GM19372 (cell line): ENCODE measurements around the gene CDC26.
"Not testable (repeated sequence)": the region's sequence is repeated elsewhere in the genome, so short reads cannot be mapped to it uniquely, and the experiment has no call there.

Experiments
- ATAC-seq: cut with Tn5 transposase; IDR thresholded peaks from one replicate; pipeline ENCODE4 v1.9.1; 2021; ENCODE audit warnings: mild to moderate bottlenecking, low read depth, moderate library complexity; ENCODE audit not compliant: unreplicated experiment

CDC26 gene

DNA sequence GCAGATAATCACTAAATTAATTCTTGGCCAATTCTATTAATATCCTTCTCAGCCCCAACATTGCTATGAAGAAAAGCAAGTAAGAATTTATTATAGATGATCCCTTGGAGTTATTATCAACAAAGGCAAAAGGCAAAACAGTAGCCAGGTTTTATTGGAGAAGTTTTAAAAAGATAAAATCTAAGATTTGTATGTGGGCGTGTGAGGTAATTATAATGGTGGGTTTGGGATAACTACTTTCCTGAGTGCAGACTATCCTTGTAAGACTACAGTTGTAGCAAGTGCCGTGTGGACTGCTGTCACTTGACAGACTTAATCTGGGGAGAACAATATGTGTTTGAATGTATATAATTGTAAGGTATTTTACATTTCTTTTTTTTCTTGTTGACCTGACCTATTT lies 30.8 kb downstream of the CDC26 start:
- ATAC-seq, result no peak

DNA sequence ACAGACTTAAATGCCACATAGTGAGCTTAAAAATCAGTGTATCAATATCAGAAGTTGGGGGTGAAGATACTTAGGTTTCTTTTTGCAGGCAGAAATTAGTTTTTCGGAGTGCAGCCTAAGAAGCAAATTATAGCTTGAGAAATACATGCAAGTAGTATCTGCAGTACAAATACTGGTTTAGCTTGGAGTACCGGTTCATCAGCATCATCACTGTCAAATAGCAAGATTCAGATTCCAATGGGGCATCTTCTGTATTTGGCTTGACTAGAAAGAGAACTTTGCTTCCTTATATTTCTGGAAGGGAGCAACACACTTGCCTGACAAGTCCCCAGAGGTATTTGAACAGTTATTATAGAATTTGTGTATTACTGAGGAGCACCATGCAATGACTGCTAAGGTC lies 34.2 kb downstream of the CDC26 start:
- ATAC-seq, result no peak

DNA sequence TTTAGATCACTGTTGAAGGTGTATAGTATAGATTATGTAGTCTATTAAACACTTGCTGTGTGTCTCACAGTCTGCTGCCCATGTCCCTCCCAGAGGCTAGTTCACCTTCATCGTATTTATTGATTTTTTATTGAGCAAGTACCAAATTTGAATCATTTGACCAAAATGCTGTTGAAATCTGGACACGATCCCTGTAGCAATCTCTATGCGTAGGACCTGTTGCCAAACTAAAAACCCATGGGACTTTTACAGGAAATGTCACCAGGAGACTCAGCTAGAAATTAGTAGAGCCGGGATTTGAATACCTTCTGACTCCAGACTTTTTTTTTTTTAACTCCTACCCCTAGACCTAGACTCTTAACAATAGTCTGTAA lies 36.5 kb downstream of the CDC26 start:
- ATAC-seq, result no peak

DNA sequence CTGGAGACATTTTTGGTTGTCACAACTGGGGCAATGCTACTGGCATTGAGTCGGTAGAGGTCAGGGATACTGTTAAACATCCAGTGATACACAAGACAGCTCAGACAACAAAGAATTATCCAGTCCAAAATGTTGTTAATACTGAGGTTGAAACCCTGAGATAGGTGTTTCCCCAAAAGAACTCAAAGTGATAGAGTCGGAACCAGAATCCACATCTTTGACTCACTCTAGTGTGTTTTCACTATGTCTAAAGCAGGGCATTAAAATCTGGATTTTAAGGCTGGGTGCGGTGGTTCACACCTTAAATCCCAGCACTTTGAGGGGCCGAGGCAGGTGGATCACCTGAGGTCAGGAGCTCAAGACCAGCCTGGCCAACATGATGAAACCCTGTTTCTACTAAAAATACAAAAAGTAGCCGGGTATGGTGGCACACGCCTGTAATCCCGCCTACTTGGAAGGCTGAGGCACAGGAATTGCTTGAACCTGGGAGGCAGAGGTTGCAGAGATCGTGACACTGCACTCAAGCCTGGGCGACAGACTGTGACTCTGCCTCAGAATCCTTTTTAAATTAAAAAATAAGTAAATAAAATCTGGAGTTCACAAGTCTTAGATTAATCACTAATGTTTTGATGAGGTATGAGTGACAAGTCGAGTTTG lies 37.0 kb downstream of the CDC26 start:
- no peak for ATAC-seq

DNA sequence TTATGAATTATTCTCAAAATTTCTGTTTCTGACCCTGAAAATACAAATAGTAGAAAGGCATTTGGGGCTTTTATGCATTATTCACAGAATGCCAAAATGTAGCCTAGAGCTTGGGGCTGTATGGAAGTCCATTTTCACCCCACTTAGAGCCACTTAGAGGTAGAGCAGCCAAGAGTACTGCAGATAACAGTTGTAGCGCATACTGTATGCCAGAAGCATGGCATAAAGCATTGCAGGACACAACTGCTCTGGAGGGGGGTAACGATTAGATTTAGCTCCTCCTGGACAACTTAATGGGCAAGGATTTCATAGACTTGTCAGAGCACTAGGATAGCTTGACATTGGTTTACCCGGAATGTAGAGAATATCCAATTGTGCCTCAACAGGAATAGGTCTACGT lies 38.3 kb downstream of the CDC26 start:
- no peak for ATAC-seq

DNA sequence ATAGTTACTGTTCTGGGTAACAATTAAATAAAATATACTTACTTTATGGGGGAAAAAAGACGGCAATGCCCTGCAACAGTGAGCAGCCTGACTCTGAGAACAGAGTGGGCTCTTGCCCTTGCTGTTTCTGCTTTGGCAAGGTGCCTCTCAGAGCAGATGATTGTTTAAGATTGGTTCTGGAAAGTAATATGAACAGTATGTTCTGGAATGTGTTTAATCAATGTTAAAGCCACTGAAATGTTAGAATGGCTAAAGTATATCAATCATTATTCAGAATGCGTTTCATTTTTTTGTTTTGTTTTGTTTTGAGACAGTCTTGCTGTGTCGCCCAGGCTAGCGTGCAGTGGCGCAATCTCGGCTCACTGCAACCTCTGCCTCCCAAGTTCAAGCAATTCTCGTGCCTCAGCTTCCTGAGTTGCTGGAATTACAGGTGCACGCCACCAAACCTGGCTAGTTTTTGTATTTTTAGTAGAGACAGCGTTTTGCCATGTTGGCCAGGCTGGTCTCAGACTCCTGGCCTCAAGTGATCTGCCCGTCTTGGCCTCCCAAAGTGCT lies 39.6 kb downstream of the CDC26 start:
- ATAC-seq, result not testable (repeated sequence)

DNA sequence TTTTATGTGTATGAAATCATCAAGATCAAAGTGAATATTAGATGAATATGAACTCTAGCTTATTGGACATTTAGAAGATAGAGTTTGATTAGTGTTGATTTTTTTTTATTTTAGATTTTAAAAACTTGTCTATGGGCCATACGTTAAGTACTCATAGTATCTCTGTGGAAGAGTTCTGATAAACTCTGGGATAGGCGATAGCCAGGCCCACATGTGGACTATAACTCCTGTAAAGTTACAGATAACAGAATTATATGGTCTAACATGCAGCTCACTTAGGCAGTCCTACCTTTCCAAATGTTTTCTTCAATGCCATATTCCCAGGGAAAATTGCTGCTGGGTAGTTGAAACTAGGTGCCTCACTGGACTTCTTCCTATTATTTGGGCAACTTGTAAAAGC lies 43.7 kb downstream of the CDC26 start:
- ATAC-seq, result no peak

DNA sequence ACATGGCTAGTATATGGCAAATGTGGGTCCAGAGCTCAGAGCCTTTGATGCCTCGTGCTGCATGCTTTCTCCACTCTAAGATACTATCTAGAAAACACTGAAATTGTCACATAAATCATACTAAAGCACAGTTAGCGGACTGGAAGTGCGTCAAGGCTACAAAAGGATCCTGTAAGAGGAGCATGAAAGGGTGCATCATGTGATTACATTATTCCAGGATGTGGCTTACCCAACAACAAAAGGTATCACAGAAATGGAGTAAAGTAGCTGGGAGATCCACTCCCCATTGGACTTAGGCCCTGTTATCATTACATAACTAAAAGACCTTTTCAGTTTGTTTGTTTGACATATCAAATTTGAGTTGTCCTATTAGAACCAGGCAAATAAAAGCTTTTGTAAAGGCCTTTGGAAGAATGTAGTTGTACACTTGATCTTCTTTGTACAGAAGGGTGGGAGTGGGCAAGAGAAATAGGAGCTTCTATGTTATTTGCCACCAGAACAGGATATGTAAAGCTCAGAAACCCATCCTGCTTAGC lies 47.2 kb downstream of the CDC26 start:
- ATAC-seq, result no peak

DNA sequence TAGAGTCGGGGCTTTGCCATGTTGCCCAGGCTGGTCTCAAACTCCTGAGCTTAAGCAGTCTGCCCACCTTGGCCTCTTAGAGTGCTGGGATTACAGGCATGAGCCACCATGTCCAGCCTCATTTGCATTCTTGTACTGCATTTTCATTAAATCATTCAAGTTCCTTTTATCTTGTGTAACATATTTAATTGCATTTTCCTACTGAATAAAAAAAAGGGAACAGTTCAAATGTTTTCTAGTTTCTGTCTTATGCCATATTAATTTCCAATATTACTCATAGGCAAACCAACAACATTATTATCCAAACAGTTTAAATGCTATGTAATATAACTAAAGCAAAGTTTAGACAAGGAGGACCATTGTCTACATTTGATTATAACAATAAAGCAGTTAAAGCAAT lies 47.9 kb downstream of the CDC26 start:
- no peak for ATAC-seq

DNA sequence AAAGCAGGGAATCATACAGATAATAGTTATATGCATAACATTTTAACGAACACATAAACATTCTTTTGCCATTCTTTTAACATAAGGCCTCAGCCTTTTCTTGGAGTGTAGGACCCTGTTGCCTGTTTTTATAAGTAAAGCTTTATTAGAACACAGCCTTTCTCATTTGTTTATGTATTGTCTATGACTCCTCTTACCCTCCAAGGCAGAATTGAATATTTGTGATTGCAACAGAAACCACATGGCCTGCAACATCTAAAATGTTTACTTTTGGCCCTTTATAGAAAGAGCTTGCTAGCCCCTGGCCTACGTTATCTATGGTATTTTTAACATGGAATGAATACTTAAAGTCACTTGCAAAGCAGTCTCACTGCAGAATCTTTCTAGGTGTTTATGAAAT lies 51.4 kb downstream of the CDC26 start:
- no peak for ATAC-seq

DNA sequence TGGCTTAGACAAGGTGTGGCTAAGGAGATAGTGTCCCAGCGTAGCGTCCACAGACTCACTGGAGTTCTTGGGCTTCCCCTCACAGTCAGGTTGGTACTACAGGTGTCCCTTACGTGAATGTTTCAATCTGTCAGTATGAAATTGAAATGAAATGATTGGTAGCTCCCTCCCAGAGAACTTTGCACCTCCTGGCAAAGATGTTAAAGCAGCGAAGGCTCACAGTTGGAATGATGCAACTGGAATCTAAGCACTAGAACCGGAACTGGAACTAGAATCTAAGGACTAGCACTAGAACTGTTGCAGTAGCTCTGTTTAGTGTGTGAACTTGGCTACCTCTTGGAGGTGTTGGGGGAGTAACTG lies 52.9 kb downstream of the CDC26 start:
- no peak for ATAC-seq

DNA sequence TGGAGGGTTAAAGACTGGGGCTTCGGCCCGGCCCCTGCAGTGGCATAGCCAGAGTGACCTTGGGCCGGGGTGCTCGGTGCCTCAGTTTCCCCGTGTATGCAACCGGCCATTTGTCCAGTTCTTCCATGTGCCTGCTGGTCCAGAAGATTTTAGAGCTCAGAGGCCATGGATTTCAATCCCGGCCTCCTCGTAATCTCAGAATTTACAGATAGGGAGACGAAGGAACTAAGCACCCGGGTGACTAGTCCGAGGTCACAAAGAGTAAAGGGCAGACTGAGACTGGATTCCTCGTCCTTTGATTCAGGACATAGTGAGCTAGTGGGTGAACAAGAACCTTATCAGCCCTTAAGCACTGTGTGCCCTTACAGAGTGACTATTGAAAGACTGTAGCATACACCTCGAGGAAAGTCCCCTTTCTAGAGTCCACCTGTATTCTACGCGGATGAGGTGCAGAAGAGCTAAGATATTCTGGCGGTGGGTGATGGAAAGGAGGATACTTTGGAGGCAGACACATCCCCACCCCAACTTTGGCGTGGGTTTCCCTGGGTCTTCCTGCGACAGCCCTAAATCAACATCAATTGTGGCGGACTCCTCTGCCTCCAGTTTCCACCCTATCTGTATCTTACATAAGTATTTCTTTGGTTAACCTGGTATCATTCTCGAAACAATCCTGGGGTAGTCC lies 53.4 kb downstream of the CDC26 start:
- ATAC-seq, result no peak

DNA sequence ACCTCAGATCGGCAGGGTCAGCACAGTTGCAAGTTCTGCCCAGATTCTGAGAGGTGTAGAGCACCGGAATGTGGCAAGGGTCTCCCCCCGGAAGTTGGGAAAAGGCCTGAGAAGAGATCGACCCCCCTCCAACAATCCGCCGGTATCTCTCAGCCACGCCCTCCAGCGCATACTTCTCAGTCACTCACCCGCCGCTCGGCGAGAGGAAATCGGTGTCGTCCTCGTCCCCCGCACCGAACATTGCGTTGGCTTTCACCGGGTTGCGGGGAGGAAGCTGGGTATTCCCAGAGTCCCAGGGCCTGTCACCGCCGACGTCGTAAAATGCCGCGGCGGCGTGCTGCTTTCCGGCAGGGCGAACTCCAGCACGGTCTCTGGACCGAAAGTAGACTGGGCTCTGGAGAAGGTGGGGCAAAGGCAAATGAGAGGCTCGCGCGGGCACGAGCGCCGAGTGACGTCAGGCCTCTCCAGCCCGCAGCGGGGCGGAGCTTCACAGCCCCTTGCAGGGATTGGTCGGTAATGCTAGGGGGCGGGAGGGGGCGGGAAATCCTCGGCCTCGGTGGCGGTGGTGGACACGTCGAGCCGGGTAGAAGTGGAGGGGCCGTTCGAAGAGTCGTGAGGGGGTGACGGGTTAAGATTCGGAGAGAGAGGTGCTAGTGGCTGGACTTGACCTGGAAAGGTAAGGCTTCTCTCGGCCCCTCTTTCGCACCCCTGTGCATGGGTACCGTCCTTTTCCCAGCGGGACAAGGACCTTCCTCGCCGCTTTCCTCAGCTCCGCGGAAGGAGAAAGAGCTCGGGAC lies 54.2 kb downstream of the CDC26 start, which contains the start of the genes FKBP15 and SLC31A1:
Gene FKBP15, minus strand, starts transcription at position 275 of the 797 bp plus-strand sequence. Its CDS starts 34 bp downstream, at position 241.
Gene SLC31A1, plus strand, starts transcription at position 542 of the 797 bp plus-strand sequence. CDS start 34,605 bp downstream, outside the sequence.
- ATAC-seq, result peak; percentile 87

DNA sequence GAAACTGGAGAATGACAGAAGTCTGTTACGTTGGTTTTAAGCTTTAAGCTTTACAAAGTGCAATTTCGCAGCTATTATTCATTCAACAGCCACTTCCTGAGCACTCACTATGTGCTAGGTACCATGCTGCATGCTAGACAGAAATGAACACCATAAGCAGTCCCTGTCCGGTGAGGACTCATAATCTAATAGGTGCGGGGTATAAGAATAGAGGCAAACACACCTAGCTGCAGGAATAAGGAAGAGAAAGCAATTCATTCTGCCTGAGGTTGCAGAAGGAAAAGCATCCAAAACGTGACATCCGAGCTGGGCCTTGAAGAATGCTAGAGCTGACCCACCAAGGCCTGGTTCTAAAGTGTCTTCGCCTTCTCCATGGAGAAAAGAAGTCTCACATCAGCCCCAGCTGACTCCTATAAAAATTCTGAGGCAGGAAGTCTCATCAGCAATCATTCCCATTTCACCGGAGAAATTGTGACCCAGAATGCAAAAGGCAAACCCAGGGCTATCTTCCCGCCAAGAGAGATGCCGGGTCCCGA lies 54.8 kb downstream of the CDC26 start:
- no peak for ATAC-seq

DNA sequence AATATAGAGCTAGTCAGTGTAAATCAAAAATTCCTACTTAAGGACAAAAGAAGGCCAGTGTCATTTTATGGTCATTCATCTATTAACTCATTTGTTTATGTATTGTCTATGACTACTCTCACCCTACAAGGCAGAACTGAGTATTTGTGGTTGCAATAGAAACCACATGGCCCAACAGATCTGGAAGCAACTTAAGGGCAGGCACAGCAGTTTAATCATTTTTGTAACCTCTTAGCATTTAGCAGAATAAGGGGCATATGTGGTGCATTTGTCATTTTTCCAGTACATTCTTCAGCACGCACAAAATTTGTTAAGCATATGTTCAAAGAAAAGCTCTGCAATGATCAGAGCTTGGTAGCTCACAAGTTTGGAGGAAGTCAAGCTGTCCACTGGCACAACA lies 55.4 kb downstream of the CDC26 start:
- peak; percentile 43 for ATAC-seq

DNA sequence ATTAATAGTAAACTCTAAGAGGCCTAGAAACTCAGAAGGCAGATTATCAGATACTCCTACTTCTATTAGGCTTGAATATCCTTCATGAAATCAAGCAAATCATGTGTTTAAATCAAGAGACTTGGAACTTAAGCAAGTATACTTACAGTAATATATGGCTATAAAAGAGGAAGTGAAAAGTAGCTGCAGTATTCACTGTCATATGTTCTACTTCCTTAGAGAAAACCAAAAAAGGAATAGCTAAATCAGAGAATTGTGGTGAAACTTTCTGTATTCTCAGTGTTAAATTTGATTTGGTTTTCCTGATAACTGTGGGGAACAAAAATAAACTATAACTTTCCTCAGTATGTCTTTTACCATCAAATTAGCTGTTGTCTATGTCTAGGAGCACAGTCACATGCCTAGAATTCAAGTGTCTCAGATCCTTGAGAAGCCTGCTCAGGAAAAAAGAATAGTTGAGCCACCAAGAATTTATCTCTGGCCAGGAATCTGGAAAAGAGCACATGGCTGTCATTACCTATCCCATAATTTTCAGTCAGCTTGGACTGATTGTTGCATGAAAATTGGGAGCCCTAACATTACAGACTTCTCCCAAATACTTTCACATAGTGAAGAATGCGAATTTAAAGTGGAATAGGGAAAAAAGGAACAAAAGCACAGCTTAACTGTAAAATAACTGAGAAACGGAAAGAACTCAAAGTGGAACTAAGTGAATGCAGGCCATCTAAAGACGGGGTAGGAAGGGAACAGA lies 56.0 kb downstream of the CDC26 start:
- ATAC-seq, result peak; percentile 33
